HG02759 (cell line): ENCODE measurements around the gene CECR2.
"Not testable (repeated sequence)": the region's sequence is repeated elsewhere in the genome, so short reads cannot be mapped to it uniquely, and the experiment has no call there.

ENCODE experiments used
- ATAC-seq: cut with Tn5 transposase; IDR thresholded peaks from one replicate; pipeline ENCODE4 v1.9.1; 2021; ENCODE audit warnings: mild to moderate bottlenecking, moderate library complexity; ENCODE audit not compliant: unreplicated experiment

Gene CECR2

DNA sequence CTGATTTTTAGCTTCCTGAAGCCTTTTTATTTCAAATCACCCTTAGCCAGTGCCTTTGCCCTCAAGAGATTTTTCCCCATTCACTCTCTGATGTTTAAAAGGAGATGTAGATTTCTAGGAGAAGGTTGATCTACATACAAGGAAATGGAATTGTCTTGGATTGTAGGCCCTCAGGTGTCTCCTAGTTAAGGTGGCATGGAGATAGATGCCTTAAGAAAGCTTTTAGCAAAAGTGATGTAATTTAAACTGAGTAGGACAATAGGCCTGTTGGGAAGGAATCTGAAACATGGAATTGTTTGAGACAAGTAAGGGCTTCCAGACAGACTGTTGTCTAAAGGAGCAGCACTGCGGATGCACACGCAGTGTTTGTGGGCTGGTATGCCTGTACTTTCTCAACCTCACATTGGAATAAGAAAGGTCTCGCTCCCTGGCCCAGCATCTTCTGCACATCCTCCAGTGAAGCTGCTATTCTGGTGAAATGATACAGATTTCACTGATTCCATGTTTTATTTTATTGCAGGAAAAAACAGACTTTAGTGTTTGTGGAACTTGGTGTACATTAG lies 124.2 kb downstream of the CECR2 start:
- no peak for ATAC-seq

- ATAC-seq: no peak
Observed at GRCh38 chr22:17496841-17497240, 127.6 kb downstream of the CECR2 start.

DNA sequence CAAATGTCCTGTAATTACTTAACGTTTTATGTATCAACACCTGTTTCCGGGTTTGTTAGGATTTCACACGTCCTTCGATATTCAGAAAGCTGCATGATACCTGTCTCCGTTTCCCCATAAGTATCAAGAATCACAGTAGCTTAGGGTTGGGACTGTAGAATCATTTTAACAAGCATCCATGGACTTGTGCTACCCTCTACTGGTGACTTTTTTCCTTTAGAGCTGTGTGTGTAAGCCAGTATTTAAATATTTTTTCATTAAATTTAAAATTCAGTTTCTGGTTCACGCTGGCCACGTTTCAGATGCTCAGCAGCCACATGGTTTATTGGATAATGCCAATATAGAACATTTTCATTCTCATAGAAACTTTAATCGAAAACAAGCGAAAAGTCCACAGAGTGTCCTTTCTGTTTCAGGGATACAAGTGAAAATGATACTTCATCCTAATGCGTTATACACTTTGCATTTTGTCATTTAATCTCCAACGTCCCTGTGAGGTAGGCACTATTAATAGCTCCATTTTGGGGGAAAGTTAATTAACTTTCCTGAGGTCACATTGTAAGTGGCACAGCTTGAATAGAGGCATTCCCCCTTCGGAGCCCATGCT lies 132.5 kb downstream of the CECR2 start:
- no peak for ATAC-seq

GRCh38 chr22:17508110-17508509 lies 138.8 kb downstream of the CECR2 start:
- ATAC-seq: no peak

DNA sequence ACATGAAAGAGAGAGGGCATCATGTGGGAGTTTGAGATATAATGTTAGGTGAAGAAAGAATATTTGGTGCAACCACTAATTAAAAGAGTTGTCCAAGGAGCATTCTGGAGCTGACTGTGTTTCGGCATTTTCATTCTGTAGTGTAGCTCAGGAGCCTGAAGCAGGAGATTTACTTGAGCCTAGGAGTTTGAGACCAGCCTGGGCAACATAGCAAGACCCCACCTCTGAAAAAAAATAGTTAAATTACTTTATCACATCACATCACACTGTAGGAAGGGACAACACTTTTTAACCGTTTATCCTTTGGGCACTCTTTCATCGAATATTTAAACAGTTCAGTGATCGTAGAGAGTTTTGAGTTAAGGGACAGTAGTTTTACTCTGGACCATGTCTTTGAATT lies 143.7 kb downstream of the CECR2 start:
- no peak for ATAC-seq

- no peak for ATAC-seq
Observed at GRCh38 chr22:17513612-17514011, 144.4 kb downstream of the CECR2 start.

DNA sequence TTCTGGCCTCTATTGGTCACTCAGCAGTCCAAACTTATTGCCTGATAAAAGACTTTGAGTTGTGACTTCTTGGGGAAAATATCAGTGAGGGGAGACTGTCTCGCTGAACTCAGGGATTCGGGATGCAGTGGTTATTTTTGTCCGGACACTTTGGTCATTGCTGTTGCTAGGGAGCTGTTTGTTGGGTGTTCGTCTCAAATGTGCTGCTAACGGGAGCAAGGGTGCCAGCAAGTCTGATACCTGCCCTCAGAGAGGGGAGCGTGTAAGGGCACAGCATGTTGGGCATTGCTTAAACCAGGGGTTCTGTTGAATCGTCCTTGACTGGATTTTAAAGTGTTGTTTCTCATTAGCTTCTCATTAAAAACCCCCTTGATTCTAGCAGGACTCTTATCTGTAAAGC lies 144.8 kb downstream of the CECR2 start:
- ATAC-seq: no peak

DNA sequence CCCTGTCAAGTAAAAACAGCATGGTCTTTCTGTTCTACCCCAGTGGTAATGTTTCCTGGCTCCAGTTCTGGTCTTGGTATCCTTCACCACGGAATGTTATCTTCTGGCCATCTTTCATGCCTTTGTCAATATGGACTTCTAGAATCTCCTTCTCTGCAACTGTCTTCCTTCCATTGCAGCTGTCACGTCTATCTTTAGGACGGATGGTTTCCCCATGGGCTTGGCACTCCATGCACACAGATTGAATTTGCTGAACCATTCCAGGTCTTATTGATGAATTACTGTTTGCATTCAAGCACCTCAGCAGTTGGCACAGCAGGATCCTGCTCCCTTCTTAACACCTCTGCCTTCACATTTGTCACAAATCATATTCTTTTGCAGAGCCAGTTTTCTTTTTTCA lies 149.1 kb downstream of the CECR2 start:
- no peak for ATAC-seq

DNA sequence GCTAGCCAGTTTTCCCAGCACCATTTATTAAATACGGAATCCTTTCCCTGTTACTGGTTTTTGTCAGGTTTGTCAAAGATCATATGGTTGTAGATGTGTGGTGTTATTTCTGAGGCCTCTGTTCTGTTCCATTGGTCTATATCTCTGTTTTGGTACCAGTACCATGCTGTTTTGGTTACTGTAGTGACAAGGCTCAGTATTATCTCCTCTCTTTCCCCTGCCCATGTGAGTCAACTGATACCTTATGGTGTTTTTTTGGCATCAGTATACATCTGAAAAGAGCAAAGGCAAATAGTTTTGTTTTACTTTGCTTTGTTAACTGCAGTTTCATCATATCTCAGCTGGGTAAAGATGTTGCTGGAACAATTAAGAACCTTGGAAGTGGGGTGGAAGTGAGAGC lies 152.7 kb downstream of the CECR2 start:
- not testable (repeated sequence) for ATAC-seq

DNA sequence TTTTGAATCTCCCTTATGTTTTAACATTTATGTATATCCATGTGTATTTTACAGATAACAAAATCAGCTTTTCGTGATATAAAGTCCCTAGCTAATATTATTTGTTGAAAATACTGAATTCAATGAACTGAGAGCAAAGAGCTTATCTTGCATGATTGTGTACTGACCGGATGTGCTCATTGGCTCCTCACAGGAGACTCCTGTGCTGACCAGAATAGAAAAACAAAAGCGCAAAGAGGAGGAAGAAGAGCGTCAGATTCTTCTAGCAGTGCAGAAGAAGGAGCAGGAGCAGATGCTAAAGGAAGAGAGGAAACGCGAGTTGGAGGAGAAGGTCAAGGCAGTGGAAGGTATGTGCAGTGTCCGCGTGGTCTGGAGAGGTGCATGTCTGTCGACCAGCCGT lies 154.7 kb downstream of the CECR2 start:
- ATAC-seq: no peak

GRCh38 chr22:17536269-17536668 lies 167.0 kb downstream of the CECR2 start:
- no peak for ATAC-seq

GRCh38 chr22:17537155-17537554 lies 167.9 kb downstream of the CECR2 start:
- ATAC-seq: no peak

DNA sequence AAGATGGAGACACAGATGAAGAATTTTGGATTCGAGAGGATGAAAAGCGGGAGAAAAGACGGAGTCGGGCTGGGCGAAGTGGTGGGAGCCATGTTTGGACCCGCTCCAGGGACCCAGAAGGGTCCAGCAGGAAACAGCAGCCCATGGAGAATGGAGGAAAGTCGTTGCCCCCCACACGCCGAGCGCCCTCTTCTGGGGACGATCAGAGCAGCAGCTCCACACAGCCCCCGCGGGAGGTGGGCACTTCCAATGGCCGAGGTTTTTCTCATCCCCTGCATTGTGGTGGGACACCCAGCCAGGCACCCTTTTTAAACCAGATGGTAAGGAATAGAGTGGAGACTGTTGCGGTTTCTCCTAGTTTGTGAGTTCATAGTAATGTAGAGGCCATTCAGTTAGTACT lies 171.2 kb downstream of the CECR2 start:
- ATAC-seq: no peak

DNA sequence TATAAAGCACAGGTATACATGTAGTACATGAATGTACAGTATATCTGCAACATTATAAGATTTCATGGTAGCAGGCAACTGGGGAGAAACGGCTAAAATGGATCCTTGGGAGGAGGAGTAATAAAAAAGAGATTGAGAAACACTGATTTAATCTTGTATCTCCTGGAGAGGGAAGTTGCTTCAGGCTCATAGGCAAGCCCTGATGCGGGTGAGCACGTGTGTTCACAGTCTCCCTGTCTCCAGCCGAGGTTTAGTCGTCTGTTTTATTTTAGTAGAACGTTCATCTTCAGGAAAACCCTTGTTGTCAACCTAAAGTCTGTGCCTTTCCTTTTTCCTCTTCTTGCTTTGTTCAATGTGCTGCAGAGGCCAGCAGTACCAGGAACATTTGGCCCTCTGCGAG lies 172.2 kb downstream of the CECR2 start:
- no peak for ATAC-seq

DNA sequence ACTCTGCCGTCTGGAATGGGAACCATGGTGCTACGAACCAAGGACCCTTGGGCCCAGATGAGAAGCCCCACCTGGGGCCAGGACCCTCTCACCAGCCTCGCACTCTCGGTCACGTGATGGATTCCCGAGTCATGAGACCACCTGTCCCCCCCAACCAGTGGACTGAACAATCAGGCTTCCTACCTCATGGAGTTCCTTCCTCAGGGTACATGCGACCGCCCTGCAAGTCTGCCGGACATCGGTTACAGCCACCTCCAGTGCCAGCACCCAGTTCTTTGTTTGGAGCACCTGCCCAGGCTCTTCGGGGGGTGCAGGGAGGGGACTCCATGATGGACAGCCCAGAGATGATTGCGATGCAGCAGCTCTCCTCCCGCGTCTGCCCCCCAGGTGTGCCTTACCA lies 173.2 kb downstream of the CECR2 start:
- ATAC-seq: no peak

- ATAC-seq: no peak
Observed at GRCh38 chr22:17548010-17548755, 178.9 kb downstream of the CECR2 start.

DNA sequence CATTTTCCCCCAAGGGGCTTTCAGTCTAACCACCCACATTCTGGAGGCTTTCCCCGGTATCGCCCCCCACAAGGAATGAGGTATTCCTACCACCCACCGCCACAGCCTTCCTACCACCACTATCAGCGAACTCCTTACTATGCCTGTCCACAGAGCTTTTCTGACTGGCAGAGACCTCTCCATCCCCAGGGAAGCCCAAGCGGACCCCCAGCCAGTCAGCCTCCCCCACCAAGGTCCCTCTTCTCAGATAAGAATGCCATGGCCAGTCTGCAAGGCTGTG lies 179.4 kb downstream of the CECR2 start:
- no peak for ATAC-seq

GRCh38 chr22:17549183-17549582 lies 179.9 kb downstream of the CECR2 start:
- no peak for ATAC-seq

DNA sequence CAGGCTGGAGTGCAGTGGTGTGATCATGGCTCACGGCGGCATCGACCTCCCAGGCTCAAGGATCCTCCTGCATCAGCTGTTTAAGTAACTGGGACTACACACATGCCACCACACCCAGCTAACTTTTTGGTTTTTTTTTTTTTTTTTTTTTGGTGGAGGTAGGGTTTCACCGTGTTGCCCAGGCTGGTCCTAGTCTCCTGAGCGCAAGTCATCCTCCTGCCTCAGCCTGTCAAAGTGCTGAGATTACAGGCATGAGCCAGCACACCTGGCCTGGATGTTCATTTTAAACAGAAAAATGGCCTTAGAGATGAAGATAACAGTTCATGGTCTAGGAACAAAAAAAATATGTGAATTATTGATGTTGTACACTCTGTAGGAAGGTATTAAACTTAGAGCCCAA lies 180.4 kb downstream of the CECR2 start:
- ATAC-seq: no peak

DNA sequence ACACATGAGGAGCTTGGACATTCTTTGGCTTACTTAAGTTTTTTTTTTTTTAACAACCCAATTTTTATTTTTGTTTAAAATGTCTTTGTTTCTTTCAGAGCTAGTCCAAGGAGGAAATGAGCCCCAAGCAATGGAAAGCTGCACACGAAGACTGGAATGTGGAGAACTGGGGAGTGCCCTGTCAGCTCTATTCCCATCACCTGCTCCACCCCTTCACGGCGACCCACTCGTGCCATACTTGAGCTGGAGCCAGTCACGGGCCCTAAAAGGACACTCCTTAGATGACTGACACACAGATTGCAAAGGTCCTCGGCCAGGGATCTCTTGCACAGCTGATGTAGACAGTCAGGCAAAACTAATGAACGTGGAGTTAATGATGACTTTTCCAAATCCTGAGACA lies 183.5 kb downstream of the CECR2 start:
- ATAC-seq: no peak

- ATAC-seq: no peak
Observed at GRCh38 chr22:17554814-17555213, 185.6 kb downstream of the CECR2 start.

- ATAC-seq: no peak
Observed at GRCh38 chr22:17559188-17559587, 189.9 kb downstream of the CECR2 start.
